Measurements from ENCODE around the gene IQCK. TPM values are rescaled to one million over a fixed set of nuclear protein-coding genes. Genes with fewer than 3 reads are reported as not detected.

Gene IQCK
- polyA plus RNA-seq, 1 experiment, result 4.5 TPM

- DNase-seq (ENCODE audit: low read depth), result no peak
- Histone ChIP-seq H3K36me3 (ENCODE audit: control insufficient read depth, insufficient read depth, low read length) (no peaks in the 10 kb centered on the region), H3K4me3 (ENCODE audit: low read depth, low read length) (no peak overlapping the region), H3K27me3 (ENCODE audit: control insufficient read depth, insufficient read depth, low read length) (no peaks in the 10 kb centered on the region)
- no peak for TF ChIP-seq CTCF (IDR thresholded peaks at IDR 0.05; ENCODE audit: insufficient read depth, low read depth, low read length)
- POLR2A ChIA-PET, result no interaction called here
- CTCF ChIA-PET, result interaction anchor here (1.0 to 3.6 kb wide), 6 partner anchors 8 to 335 kb away, joined by 3 to 16 read pairs (median 4); partner anchors contain the start of genes IQCK, KNOP1 and VPS35L
These were observed 172.8 kb downstream of the IQCK start for GRCh38 chr16:19890901-19891300.

- CTCF ChIA-PET, result interaction anchor here (3.6 kb wide), 1 partner anchor 15 kb away, joined by 16 read pairs; no protein-coding TSS in a partner anchor
- TF ChIP-seq CTCF (IDR thresholded peaks at IDR 0.05; ENCODE audit: insufficient read depth, low read depth, low read length), result no peak
- Histone ChIP-seq H3K4me3 (ENCODE audit: low read depth, low read length) (no peak overlapping the region), H3K27me3 (ENCODE audit: control insufficient read depth, insufficient read depth, low read length) (no peaks in the 10 kb centered on the region), H3K36me3 (ENCODE audit: control insufficient read depth, insufficient read depth, low read length) (no peaks in the 10 kb centered on the region)
- DNase-seq (ENCODE audit: low read depth), result no peak
- POLR2A ChIA-PET, result no interaction called here
These were observed 174.8 kb downstream of the IQCK start for GRCh38 chr16:19892902-19893301.

GRCh38 chr16:19894586-19894985, 176.5 kb downstream of the IQCK start:
- no peak for DNase-seq (ENCODE audit: low read depth)
- Histone ChIP-seq H3K27me3 (ENCODE audit: control insufficient read depth, insufficient read depth, low read length) (no peaks in the 10 kb centered on the region), H3K4me3 (ENCODE audit: low read depth, low read length) (no peak overlapping the region), H3K36me3 (ENCODE audit: control insufficient read depth, insufficient read depth, low read length) (no peaks in the 10 kb centered on the region)
- POLR2A ChIA-PET, result no interaction called here
- CTCF ChIA-PET, result interaction anchor here (3.6 kb wide), 1 partner anchor 13 kb away, joined by 16 read pairs; no protein-coding TSS in a partner anchor
- TF ChIP-seq CTCF (IDR thresholded peaks at IDR 0.05; ENCODE audit: insufficient read depth, low read depth, low read length), result no peak

GRCh38 chr16:19896951-19897350, 178.9 kb downstream of the IQCK start:
- CTCF ChIA-PET, result interaction anchor here (1.3 to 1.7 kb wide), 2 partner anchors 10 to 11 kb away, joined by 6 to 8 read pairs; no protein-coding TSS in a partner anchor
- Histone ChIP-seq H3K27me3 (ENCODE audit: control insufficient read depth, insufficient read depth, low read length) (no peaks in the 10 kb centered on the region), H3K4me3 (ENCODE audit: low read depth, low read length) (no peak overlapping the region), H3K36me3 (ENCODE audit: control insufficient read depth, insufficient read depth, low read length) (no peaks in the 10 kb centered on the region)
- POLR2A ChIA-PET, result no interaction called here
- TF ChIP-seq CTCF (IDR thresholded peaks at IDR 0.05; ENCODE audit: insufficient read depth, low read depth, low read length), result no peak
- no peak for DNase-seq (ENCODE audit: low read depth)

GRCh38 chr16:19898166-19898565, 180.1 kb downstream of the IQCK start:
- ChIA-PET CTCF (interaction anchor here (1.0 to 12.8 kb wide), 5 partner anchors 8 to 487 kb away, joined by 3 to 154 read pairs (median 3); no protein-coding TSS in a partner anchor), POLR2A (no interaction called here)
- TF ChIP-seq CTCF (IDR thresholded peaks at IDR 0.05; ENCODE audit: insufficient read depth, low read depth, low read length), result no peak
- no peak overlapping the region for H3K4me3 ChIP-seq (ENCODE audit: low read depth, low read length)
- H3K36me3 ChIP-seq (ENCODE audit: control insufficient read depth, insufficient read depth, low read length), result no peaks in the 10 kb centered on the region
- H3K27me3 ChIP-seq (ENCODE audit: control insufficient read depth, insufficient read depth, low read length), result no peaks in the 10 kb centered on the region
- DNase-seq (ENCODE audit: low read depth), result no peak

All from BJ (cell line).